H1 (cell line): ENCODE results near the gene PLEKHM3. TPM values are rescaled to one million over a fixed set of nuclear protein-coding genes. Genes with fewer than 3 reads are reported as not detected.

Experiments used
- CTCF ChIA-PET: fragments of 300-600 bp; sonication (Branson Sonifier 250); formaldehyde crosslinking; loops from one replicate; lab custom pipeline; 2021; ENCODE audit not compliant: partially characterized antibody; lab: Charles Lee
- POLR2A ChIA-PET: fragments of 300-600 bp; sonication (Branson Sonifier 250); formaldehyde crosslinking; loops from one replicate; lab custom pipeline; 2021; ENCODE audit warnings: inconsistent platforms; ENCODE audit not compliant: partially characterized antibody; lab: Charles Lee
- DNase-seq, 2 experiments: peaks; one replicate each; pipeline versions ENCODE4 v3.0.0 to v3.0.0-alpha.2; 2010 to 2022; ENCODE audit warnings: low spot score in 2 of 2, low read depth in 1 of 2, mixed read lengths in 1 of 2
- FAIRE-seq: peaks from 2 replicates; lab custom pipeline; 2011; peaks lifted over from hg19 to GRCh38; lab: Jason Lieb, UNC
- H2AFZ ChIP-seq: 2 replicates; pipeline ENCODE4 v1.8.1; 2012; ENCODE audit warnings: low read length, inconsistent platforms
- H2AK5ac ChIP-seq: 2 replicates; pipeline ENCODE4 v1.6.1; 2013; ENCODE audit warnings: low read depth, low read length
- H2BK120ac ChIP-seq: replicated peaks from 2 replicates; pipeline ENCODE3; 2013; ENCODE audit warnings: low read depth, low read length, inconsistent platforms
- H2BK12ac ChIP-seq: 2 replicates; pipeline ENCODE4 v1.6.1; 2013; ENCODE audit warnings: low read depth, low read length
- H2BK15ac ChIP-seq: 2 replicates; pipeline ENCODE4 v1.6.1; 2013; ENCODE audit warnings: low read length
- H2BK20ac ChIP-seq: 2 replicates; pipeline ENCODE4 v1.6.1; 2013; ENCODE audit warnings: low read length
- H2BK5ac ChIP-seq: 2 replicates; pipeline ENCODE4 v1.6.1; 2013; ENCODE audit warnings: low read depth, low read length
- H3K14ac ChIP-seq: 2 replicates; pipeline ENCODE4 v1.6.1; 2013; ENCODE audit warnings: inconsistent platforms; ENCODE audit not compliant: insufficient read length
- H3K18ac ChIP-seq: 2 replicates; pipeline ENCODE4 v1.6.1; 2013; ENCODE audit warnings: low read length; ENCODE audit errors: extremely low read depth
- H3K23ac ChIP-seq: 2 replicates; pipeline ENCODE4 v1.6.1; 2013; ENCODE audit warnings: inconsistent platforms; ENCODE audit not compliant: insufficient read length
- H3K23me2 ChIP-seq: 2 replicates; pipeline ENCODE4 v1.6.1; 2013; ENCODE audit warnings: low read depth, low read length
- H3K27ac ChIP-seq: 2 replicates; pipeline ENCODE4 v1.6.1; 2011; ENCODE audit warnings: low read depth, low read length, inconsistent platforms
- H3K27me3 ChIP-seq, 4 experiments: replicated peaks in 1 of 4; 1 replicate in 1 of 4; 2 replicates in 3 of 4; pipeline versions ENCODE4 v1.6.1 to v1.8.1; 2011 to 2013; ENCODE audit warnings: low read length in 3 of 4, mild to moderate bottlenecking in 3 of 4, inconsistent platforms in 2 of 4, mixed read lengths in 2 of 4, moderate library complexity in 1 of 4; ENCODE audit not compliant: control insufficient read depth in 3 of 4, insufficient read depth in 3 of 4; ENCODE audit errors: extremely low read depth in 1 of 4
- H3K36me3 ChIP-seq, 4 experiments: 2 replicates each; pipeline versions ENCODE4 v1.6.1 to v1.8.1; 2011 to 2013; ENCODE audit warnings: mild to moderate bottlenecking in 4 of 4, low read length in 3 of 4, moderate library complexity in 2 of 4, control low read depth in 1 of 4, inconsistent platforms in 1 of 4; ENCODE audit not compliant: insufficient read depth in 4 of 4, control insufficient read depth in 2 of 4
- H3K4ac ChIP-seq: replicated peaks from 2 replicates; pipeline ENCODE3; 2013; ENCODE audit warnings: low read length, low read depth, mixed read lengths, inconsistent platforms; ENCODE audit not compliant: insufficient read length
- H3K4me1 ChIP-seq, 4 experiments: replicated peaks in 1 of 4; 1 replicate in 1 of 4; 2 replicates in 3 of 4; pipeline versions ENCODE4 v1.6.1 to v1.8.1; 2011 to 2013; ENCODE audit warnings: low read length in 3 of 4, inconsistent platforms in 2 of 4, mixed read lengths in 1 of 4; ENCODE audit not compliant: insufficient read depth in 4 of 4, control insufficient read depth in 3 of 4
- H3K4me2 ChIP-seq, 2 experiments: 2 replicates each; pipeline versions ENCODE4 v1.6.1 to v1.8.1; 2011 to 2013; ENCODE audit warnings: low read depth in 2 of 2, low read length in 2 of 2, control low read depth in 1 of 2, inconsistent platforms in 1 of 2, mild to moderate bottlenecking in 1 of 2; ENCODE audit not compliant: insufficient read depth in 1 of 2
- H3K4me3 ChIP-seq, 4 experiments: fragments of 200-600, 300-600 bp in 1 of 4; sonication (generic), shearing (Covaris generic), sonication (Bioruptor Twin) in 1 of 4; 2 replicates each; pipeline versions ENCODE4 v1.5.1 to v1.8.1; 2011 to 2016; ENCODE audit warnings: low read length in 4 of 4, low read depth in 3 of 4, control low read depth in 2 of 4, inconsistent platforms in 2 of 4, mild to moderate bottlenecking in 2 of 4, mixed read lengths in 1 of 4, moderate library complexity in 1 of 4; ENCODE audit not compliant: insufficient read depth in 2 of 4; ENCODE audit errors: extremely low read depth in 1 of 4
- H3K56ac ChIP-seq: replicated peaks from 2 replicates; pipeline ENCODE3; 2013; ENCODE audit warnings: low read depth, mild to moderate bottlenecking, mixed read lengths, low read length, inconsistent platforms; ENCODE audit not compliant: insufficient read length
- H3K79me1 ChIP-seq: 2 replicates; pipeline ENCODE4 v1.6.1; 2013; ENCODE audit warnings: low read depth, low read length, control low read depth
- H3K79me2 ChIP-seq, 2 experiments: 2 replicates each; pipeline versions ENCODE4 v1.6.1 to v1.8.1; 2012 to 2013; ENCODE audit warnings: low read length in 2 of 2, mild to moderate bottlenecking in 2 of 2, inconsistent platforms in 1 of 2; ENCODE audit not compliant: insufficient read depth in 2 of 2, control insufficient read depth in 1 of 2
- H3K9ac ChIP-seq, 4 experiments: replicated peaks in 1 of 4; 1 replicate in 1 of 4; 2 replicates in 3 of 4; pipeline versions ENCODE4 v1.6.1 to v1.8.1; 2011 to 2013; ENCODE audit warnings: low read depth in 3 of 4, low read length in 3 of 4, control low read depth in 2 of 4, mild to moderate bottlenecking in 2 of 4, moderate library complexity in 2 of 4, inconsistent platforms in 1 of 4; ENCODE audit errors: extremely low read depth in 1 of 4
- H3K9me3 ChIP-seq, 2 experiments: 2 replicates each; pipeline versions ENCODE4 v1.6.1 to v1.8.1; 2012 to 2013; ENCODE audit warnings: mild to moderate bottlenecking in 2 of 2, moderate library complexity in 2 of 2, control low read depth in 1 of 2, inconsistent platforms in 1 of 2, low read depth in 1 of 2, low read length in 1 of 2, mixed read lengths in 1 of 2; ENCODE audit not compliant: insufficient read depth in 2 of 2
- H4K20me1 ChIP-seq, 2 experiments: replicated peaks in 1 of 2; 2 replicates each; pipeline versions ENCODE3 to v1.8.1; 2011 to 2013; ENCODE audit warnings: inconsistent platforms in 2 of 2, low read length in 2 of 2, mild to moderate bottlenecking in 1 of 2; ENCODE audit not compliant: insufficient read depth in 2 of 2, control insufficient read depth in 1 of 2
- H4K5ac ChIP-seq: 2 replicates; pipeline ENCODE4 v1.6.1; 2013; ENCODE audit warnings: low read length, low read depth, mixed read lengths, inconsistent platforms; ENCODE audit not compliant: insufficient read length
- H4K8ac ChIP-seq: 2 replicates; pipeline ENCODE4 v1.8.0; 2013; ENCODE audit warnings: mild to moderate bottlenecking, moderate library complexity, low read length, inconsistent platforms; ENCODE audit not compliant: insufficient read depth; ENCODE audit errors: extremely low read depth
- H4K91ac ChIP-seq: replicated peaks from 2 replicates; pipeline ENCODE3; 2013; ENCODE audit warnings: low read length, mixed read lengths, inconsistent platforms; ENCODE audit not compliant: insufficient read length
- ATF2 ChIP-seq: IDR thresholded peaks from 2 replicates; pipeline ENCODE4 v1.6.1; 2012; ENCODE audit warnings: low read length, inconsistent platforms
- GABPA ChIP-seq: IDR thresholded peaks from 2 replicates; pipeline ENCODE4 v1.6.1; 2011; ENCODE audit warnings: mild to moderate bottlenecking, low read length, moderate library complexity, borderline replicate concordance; ENCODE audit not compliant: insufficient read depth
- KDM5A ChIP-seq: fragments of 200-600 bp; IDR thresholded peaks from 2 replicates; pipeline ENCODE4 v1.7.1; 2012; ENCODE audit warnings: mild to moderate bottlenecking, low read length, inconsistent platforms, mixed read lengths
- MAX ChIP-seq: IDR thresholded peaks from 2 replicates; pipeline ENCODE4 v1.6.1; 2012; ENCODE audit warnings: inconsistent platforms
- POU5F1 ChIP-seq: IDR thresholded peaks from 2 replicates; pipeline ENCODE4 v1.6.1; 2011; ENCODE audit warnings: low read depth, mild to moderate bottlenecking, low read length, moderate library complexity
- SRF ChIP-seq: IDR thresholded peaks from 2 replicates; pipeline ENCODE4 v1.6.1; 2011; ENCODE audit warnings: mild to moderate bottlenecking, low read depth, low read length, moderate library complexity
- TAF1 ChIP-seq: IDR thresholded peaks from 2 replicates; pipeline ENCODE4 v1.6.1; 2011; ENCODE audit warnings: mild to moderate bottlenecking, low read depth, low read length
- TAF7 ChIP-seq: optimal IDR thresholded peaks from 2 replicates; pipeline ENCODE3; 2011; ENCODE audit warnings: low read depth, mild to moderate bottlenecking, inconsistent platforms, low read length, moderate library complexity, borderline replicate concordance
- TEAD4 ChIP-seq: IDR thresholded peaks from 2 replicates; pipeline ENCODE4 v1.6.1; 2012; ENCODE audit warnings: low read depth, low read length, inconsistent platforms, mixed read lengths
- USF2 ChIP-seq: IDR thresholded peaks from 2 replicates; pipeline ENCODE4 v1.6.1; 2011; ENCODE audit warnings: low read length, improper control_type of control experiment
- WGBS, 2 experiments: shearing (Covaris generic) in 1 of 2; methylation state at CpG; one replicate each; pipeline versions ENCODE4 v1.1.6 to v1.1.7; 2013 to 2015; ENCODE audit warnings: low lambda C conversion rate in 2 of 2, mixed read lengths in 2 of 2, inconsistent platforms in 1 of 2, low coverage in 1 of 2, missing lambda C conversion rate in 1 of 2; ENCODE audit not compliant: insufficient replicate concordance in 2 of 2, insufficient coverage in 1 of 2, insufficient read length in 1 of 2; ENCODE audit errors: extremely low coverage in 1 of 2, missing lambda C conversion rate in 1 of 2; 5-methylcytosine and 5-hydroxymethylcytosine counted together
- polyA plus RNA-seq, 7 experiments: library from polyadenylated mRNA; depleted of rRNA in 3 of 7; stranded (reverse) in 5 of 7; unstranded in 2 of 7; fragments of >200 nt in 5 of 7; fragments of 200-250 nt in 2 of 7; gene quantifications; 1 replicate in 5 of 7; 2 replicates in 1 of 7; 4 replicates in 1 of 7; pipeline versions ENCODE4 v1.2.1 to v1.2.3, GENCODE V29; 2011 to 2013; ENCODE audit warnings: missing spikeins in 2 of 7, mixed read lengths in 2 of 7
- total RNA-seq: library from RNA; stranded (reverse); fragmentation: NEBNext Ultra II Directional; extraction: Animal tissue kit (Norgen Biotek cat#: 25700); gene quantifications from 2 replicates; pipeline ENCODE4 v1.2.1, GENCODE V29; 2021

PLEKHM3 gene
- total and polyA plus RNA-seq, 2 of the 8 experiments (the other 6 are each of a cell fraction or from before 2014, with no cell fraction given): 2.3 to 5.8 TPM

- 89% methylated on average over 3 of the region's 3 CpGs; no CpG with 5 or more reads in 1 of the 2 experiments for WGBS, 2 experiments
- Histone ChIP-seq H2BK12ac (no peak overlapping the region), H3K23me2 (no peaks in the 10 kb centered on the region), H2BK15ac (no peak overlapping the region), H4K5ac (no peak overlapping the region), H3K4me1 (peaks cover 0 to 5% (median 2%) of the 10 kb centered on the region in 4 experiments; a peak in 2 of 7 replicates), H3K9me3 (no peaks in the 10 kb centered on the region), H3K4ac (no peak overlapping the region), H3K14ac (no peak overlapping the region), H4K8ac (no peak overlapping the region), H2BK20ac (no peak overlapping the region), H3K23ac (no peak overlapping the region), H2BK5ac (no peak overlapping the region), H3K79me2 (no peaks in the 10 kb centered on the region), H3K27me3 (no peaks in the 10 kb centered on the region), H3K27ac (no peak overlapping the region), H2AFZ (no peak overlapping the region), H3K4me2 (no peak overlapping the region), H2BK120ac (no peak overlapping the region), H3K56ac (no peak overlapping the region), H3K4me3 (no peak overlapping the region), H3K36me3 (no peaks in the 10 kb centered on the region), H2AK5ac (no peak overlapping the region), H3K18ac (no peak overlapping the region), H3K79me1 (no peaks in the 10 kb centered on the region), H4K91ac (no peak overlapping the region), H4K20me1 (no peaks in the 10 kb centered on the region), H3K9ac (no peak overlapping the region)
- no peak for FAIRE-seq
- POLR2A ChIA-PET: no interaction called here
- no peak for DNase-seq
- CTCF ChIA-PET: interaction anchor here (0.7 to 2.7 kb wide), 4 partner anchors 15 to 195 kb away, joined by 3 to 9 read pairs (median 3); no protein-coding TSS in a partner anchor
- TF ChIP-seq TAF7 (no peak), TAF1 (no peak), KDM5A (no peak), GABPA (no peak), MAX (no peak), ATF2 (no peak), TEAD4 (no peak), USF2 (no peak), SRF (no peak), POU5F1 (no peak)
Observed at GRCh38 chr2:207845202-207845864, 180.0 kb downstream of the PLEKHM3 start.
